Smooth muscle cell (in vitro differentiated cells): ENCODE data around the gene LARGE2. TPM values are rescaled to one million over a fixed set of nuclear protein-coding genes. Genes with fewer than 3 reads are reported as not detected.

Source experiments
- DNase-seq: peaks from one replicate; lab custom pipeline; 2025; ENCODE audit not compliant: unreplicated experiment; lab: John Stamatoyannopoulos, UW
- H2AFZ ChIP-seq: fragments of 200-600 bp; sonication (generic); 2 replicates; pipeline ENCODE4 v1.6.0; 2016; ENCODE audit warnings: antibody characterized with exemption, low read depth, mild to moderate bottlenecking
- H3F3A ChIP-seq: fragments of 200-600 bp; sonication (generic); 2 replicates; pipeline ENCODE4 v1.6.0; 2017; ENCODE audit warnings: antibody characterized with exemption, low read depth
- H3K27ac ChIP-seq: fragments of 200-600 bp; sonication (generic); 2 replicates; pipeline ENCODE4 v1.5.1; 2016; ENCODE audit warnings: low read depth, mild to moderate bottlenecking
- H3K27me3 ChIP-seq: fragments of 200-600 bp; sonication (generic); 2 replicates; pipeline ENCODE4 v1.6.1; 2016; ENCODE audit warnings: low read depth, mild to moderate bottlenecking
- H3K36me3 ChIP-seq: fragments of 200-600 bp; sonication (generic); 2 replicates; pipeline ENCODE4 v1.5.1; 2016; ENCODE audit warnings: low read depth
- H3K4me1 ChIP-seq: fragments of 200-600 bp; sonication (generic); 2 replicates; pipeline ENCODE4 v1.5.1; 2016; ENCODE audit warnings: low read depth
- H3K4me2 ChIP-seq: fragments of 200-600 bp; sonication (generic); 2 replicates; pipeline ENCODE4 v1.6.0; 2016; ENCODE audit warnings: mild to moderate bottlenecking
- H3K4me3 ChIP-seq: fragments of 200-600 bp; sonication (generic); 2 replicates; pipeline ENCODE4 v1.5.1; 2016; ENCODE audit warnings: mild to moderate bottlenecking
- H3K79me2 ChIP-seq: fragments of 200-600 bp; sonication (generic); 2 replicates; pipeline ENCODE4 v1.6.0; 2016; ENCODE audit warnings: low read depth, mild to moderate bottlenecking
- H3K9ac ChIP-seq: fragments of 200-600 bp; sonication (generic); 2 replicates; pipeline ENCODE4 v1.6.0; 2016; ENCODE audit warnings: low read depth
- H3K9me3 ChIP-seq: fragments of 200-600 bp; sonication (generic); replicated peaks from 2 replicates; pipeline ENCODE4 v1.5.1; 2016; ENCODE audit warnings: low read depth
- H4K20me1 ChIP-seq: fragments of 200-600 bp; sonication (generic); 2 replicates; pipeline ENCODE4 v1.6.0; 2016; ENCODE audit warnings: low read depth
- WGBS: methylation state at CpG from one replicate; pipeline ENCODE4 v1.1.7; 2016; ENCODE audit warnings: low lambda C conversion rate; 5-methylcytosine and 5-hydroxymethylcytosine counted together
- polyA plus RNA-seq: library from polyadenylated mRNA; unstranded; fragments of >200 nt; fragmentation: Nextera tagmentation; extraction: Ambion mirVana; gene quantifications from 2 replicates; pipeline ENCODE4 v1.2.1, GENCODE V29; 2016
- total RNA-seq: library from RNA; depleted of rRNA; stranded (reverse); fragments of >200 nt; gene quantifications from 2 replicates; pipeline ENCODE4 v1.2.3, GENCODE V29; 2014
- TF ChIP-seq, protein P1 (sequence below): fragments of 200-600 bp; sonication (generic); IDR thresholded peaks from 2 replicates; pipeline ENCODE4 v1.5.1; 2017; ENCODE audit warnings: borderline replicate concordance, mild to moderate bottlenecking, antibody characterized with exemption; ENCODE audit not compliant: insufficient read depth, poor library complexity, severe bottlenecking

LARGE2 gene
- total and polyA plus RNA-seq, 2 experiments from 2014 or later = 0.40 to 0.46 TPM

DNA sequence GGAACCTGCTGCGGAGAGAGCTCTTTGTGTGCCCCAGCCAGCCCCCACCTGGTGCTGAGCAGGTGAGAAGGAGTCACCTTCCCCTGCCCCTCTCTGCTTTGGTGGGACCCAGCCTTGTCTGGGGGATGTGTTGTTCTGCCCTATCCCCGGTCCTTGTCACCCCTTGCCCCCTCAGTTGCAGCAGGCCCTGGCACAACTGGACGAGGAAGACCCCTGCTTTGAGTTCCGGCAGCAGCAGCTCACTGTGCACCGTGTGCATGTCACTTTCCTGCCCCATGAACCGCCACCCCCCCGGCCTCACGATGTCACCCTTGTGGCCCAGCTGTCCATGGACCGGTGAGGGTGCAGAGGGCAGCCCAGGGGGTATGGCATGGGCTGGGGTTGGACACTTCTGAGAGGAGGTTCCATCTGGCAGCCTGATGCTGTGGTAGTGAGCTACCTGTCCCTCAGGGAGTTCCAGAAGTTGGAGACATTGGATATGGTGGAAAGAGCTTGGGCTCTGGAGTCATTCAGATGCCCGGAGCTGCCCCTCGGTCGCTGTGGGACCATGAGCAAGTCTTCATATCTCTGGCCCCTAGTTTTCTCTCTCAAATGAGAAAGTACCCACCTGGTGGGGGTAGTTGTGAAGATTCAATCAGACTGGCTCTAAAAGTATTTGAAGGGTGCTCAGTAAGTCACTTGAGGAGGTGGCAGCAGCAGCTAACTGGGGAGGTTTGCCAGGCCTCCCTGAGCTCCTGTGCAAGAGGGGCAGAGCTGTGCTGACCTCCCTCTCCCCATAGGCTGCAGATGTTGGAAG lies 4.3 kb downstream of the LARGE2 start:
- Histone ChIP-seq H3K27me3 (peaks cover 33% of the 10 kb centered on the region), H3K36me3 (no peaks in the 10 kb centered on the region), H3K4me3 (no peak overlapping the region), H3K4me1 (peaks cover 6% of the 10 kb centered on the region), H3K27ac (no peak overlapping the region), H2AFZ (no peak overlapping the region), H3K9ac (no peak overlapping the region), H3F3A (no peaks in the 10 kb centered on the region), H3K9me3 (no peaks in the 10 kb centered on the region), H4K20me1 (no peaks in the 10 kb centered on the region), H3K79me2 (no peaks in the 10 kb centered on the region), H3K4me2 (no peak overlapping the region)
- TF ChIP-seq, protein P1, sequence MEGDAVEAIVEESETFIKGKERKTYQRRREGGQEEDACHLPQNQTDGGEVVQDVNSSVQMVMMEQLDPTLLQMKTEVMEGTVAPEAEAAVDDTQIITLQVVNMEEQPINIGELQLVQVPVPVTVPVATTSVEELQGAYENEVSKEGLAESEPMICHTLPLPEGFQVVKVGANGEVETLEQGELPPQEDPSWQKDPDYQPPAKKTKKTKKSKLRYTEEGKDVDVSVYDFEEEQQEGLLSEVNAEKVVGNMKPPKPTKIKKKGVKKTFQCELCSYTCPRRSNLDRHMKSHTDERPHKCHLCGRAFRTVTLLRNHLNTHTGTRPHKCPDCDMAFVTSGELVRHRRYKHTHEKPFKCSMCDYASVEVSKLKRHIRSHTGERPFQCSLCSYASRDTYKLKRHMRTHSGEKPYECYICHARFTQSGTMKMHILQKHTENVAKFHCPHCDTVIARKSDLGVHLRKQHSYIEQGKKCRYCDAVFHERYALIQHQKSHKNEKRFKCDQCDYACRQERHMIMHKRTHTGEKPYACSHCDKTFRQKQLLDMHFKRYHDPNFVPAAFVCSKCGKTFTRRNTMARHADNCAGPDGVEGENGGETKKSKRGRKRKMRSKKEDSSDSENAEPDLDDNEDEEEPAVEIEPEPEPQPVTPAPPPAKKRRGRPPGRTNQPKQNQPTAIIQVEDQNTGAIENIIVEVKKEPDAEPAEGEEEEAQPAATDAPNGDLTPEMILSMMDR = no peak
- 91% methylated on average over 12 of the region's 12 CpGs for WGBS
- DNase-seq = no peak

DNA sequence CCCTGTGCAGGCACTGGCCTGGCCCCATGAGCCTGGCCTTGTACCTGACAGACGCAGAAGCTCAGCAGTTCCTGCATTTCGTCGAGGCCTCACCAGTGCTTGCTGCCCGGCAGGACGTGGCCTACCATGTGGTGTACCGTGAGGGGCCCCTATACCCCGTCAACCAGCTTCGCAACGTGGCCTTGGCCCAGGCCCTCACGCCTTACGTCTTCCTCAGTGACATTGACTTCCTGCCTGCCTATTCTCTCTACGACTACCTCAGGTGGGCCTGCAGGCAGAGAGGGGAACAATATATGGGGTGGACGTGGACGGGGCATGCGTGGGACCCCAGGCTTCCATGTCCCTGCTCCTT lies 4.9 kb downstream of the LARGE2 start:
- Histone ChIP-seq H3K27me3 (peaks cover 28% of the 10 kb centered on the region), H3K36me3 (no peaks in the 10 kb centered on the region), H3K9ac (no peak overlapping the region), H3K4me3 (no peak overlapping the region), H3F3A (no peaks in the 10 kb centered on the region), H3K27ac (no peak overlapping the region), H3K79me2 (no peaks in the 10 kb centered on the region), H4K20me1 (no peaks in the 10 kb centered on the region), H3K9me3 (no peaks in the 10 kb centered on the region), H2AFZ (no peak overlapping the region), H3K4me1 (peaks cover under 1% of the 10 kb centered on the region), H3K4me2 (no peak overlapping the region)
- WGBS = 85% methylated on average over 15 of the region's 15 CpGs
- DNase-seq = no peak
- TF ChIP-seq, protein P1 = no peak

DNA sequence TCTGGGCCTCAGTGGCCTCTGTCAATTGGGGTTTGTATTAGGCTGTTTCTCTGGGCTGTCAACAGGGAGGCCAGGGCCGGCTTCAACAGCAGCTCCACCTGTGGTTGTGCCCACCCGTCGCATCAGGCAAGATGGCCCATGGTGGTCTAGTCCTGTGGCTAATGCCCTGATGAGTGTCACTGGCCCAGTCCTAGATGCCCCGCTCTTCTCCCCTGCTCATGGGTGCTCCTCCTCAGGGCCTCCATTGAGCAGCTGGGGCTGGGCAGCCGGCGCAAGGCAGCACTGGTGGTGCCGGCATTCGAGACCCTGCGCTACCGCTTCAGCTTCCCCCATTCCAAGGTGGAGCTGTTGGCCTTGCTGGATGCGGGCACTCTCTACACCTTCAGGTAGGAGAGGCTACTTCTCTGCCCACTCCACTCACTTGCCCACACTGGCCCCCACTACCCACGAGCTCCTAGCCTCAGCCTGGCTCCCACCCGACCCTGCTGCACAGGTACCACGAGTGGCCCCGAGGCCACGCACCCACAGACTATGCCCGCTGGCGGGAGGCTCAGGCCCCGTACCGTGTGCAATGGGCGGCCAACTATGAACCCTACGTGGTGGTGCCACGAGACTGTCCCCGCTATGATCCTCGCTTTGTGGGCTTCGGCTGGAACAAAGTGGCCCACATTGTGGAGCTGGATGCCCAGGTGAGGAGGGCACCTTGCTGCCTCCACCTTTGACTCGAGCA lies 5.4 kb downstream of the LARGE2 start:
- H3K27ac ChIP-seq = no peak overlapping the region
- H2AFZ ChIP-seq = no peak overlapping the region
- 93% methylated on average over 27 of the region's 27 CpGs for WGBS

More for the DNA sequence above, 5.4 kb downstream of the LARGE2 start:
- DNase-seq = no peak
- Histone ChIP-seq H3K9me3 (no peaks in the 10 kb centered on the region), H3F3A (no peaks in the 10 kb centered on the region), H3K36me3 (no peaks in the 10 kb centered on the region), H3K4me2 (no peak overlapping the region), H3K9ac (no peak overlapping the region), H3K4me1 (no peaks in the 10 kb centered on the region), H4K20me1 (no peaks in the 10 kb centered on the region), H3K79me2 (no peaks in the 10 kb centered on the region), H3K4me3 (no peak overlapping the region), H3K27me3 (peaks cover 22% of the 10 kb centered on the region)
- TF ChIP-seq, protein P1 = no peak
